H1 (cell line): ENCODE results near the gene FLT3. TPM values are rescaled to one million over a fixed set of nuclear protein-coding genes. Genes with fewer than 3 reads are reported as not detected.

Experiments used
- CTCF ChIA-PET: fragments of 300-600 bp; sonication (Branson Sonifier 250); formaldehyde crosslinking; loops from one replicate; lab custom pipeline; 2021; ENCODE audit not compliant: partially characterized antibody; lab: Charles Lee
- POLR2A ChIA-PET: fragments of 300-600 bp; sonication (Branson Sonifier 250); formaldehyde crosslinking; loops from one replicate; lab custom pipeline; 2021; ENCODE audit warnings: inconsistent platforms; ENCODE audit not compliant: partially characterized antibody; lab: Charles Lee
- DNase-seq, 2 experiments: peaks; one replicate each; pipeline versions ENCODE4 v3.0.0 to v3.0.0-alpha.2; 2010 to 2022; ENCODE audit warnings: low spot score in 2 of 2, low read depth in 1 of 2, mixed read lengths in 1 of 2
- FAIRE-seq: peaks from 2 replicates; lab custom pipeline; 2011; peaks lifted over from hg19 to GRCh38; lab: Jason Lieb, UNC
- H2AFZ ChIP-seq: 2 replicates; pipeline ENCODE4 v1.8.1; 2012; ENCODE audit warnings: low read length, inconsistent platforms
- H2AK5ac ChIP-seq: 2 replicates; pipeline ENCODE4 v1.6.1; 2013; ENCODE audit warnings: low read depth, low read length
- H2BK120ac ChIP-seq: replicated peaks from 2 replicates; pipeline ENCODE3; 2013; ENCODE audit warnings: low read depth, low read length, inconsistent platforms
- H2BK12ac ChIP-seq: 2 replicates; pipeline ENCODE4 v1.6.1; 2013; ENCODE audit warnings: low read depth, low read length
- H2BK15ac ChIP-seq: 2 replicates; pipeline ENCODE4 v1.6.1; 2013; ENCODE audit warnings: low read length
- H2BK20ac ChIP-seq: 2 replicates; pipeline ENCODE4 v1.6.1; 2013; ENCODE audit warnings: low read length
- H2BK5ac ChIP-seq: 2 replicates; pipeline ENCODE4 v1.6.1; 2013; ENCODE audit warnings: low read depth, low read length
- H3K14ac ChIP-seq: 2 replicates; pipeline ENCODE4 v1.6.1; 2013; ENCODE audit warnings: inconsistent platforms; ENCODE audit not compliant: insufficient read length
- H3K18ac ChIP-seq: 2 replicates; pipeline ENCODE4 v1.6.1; 2013; ENCODE audit warnings: low read length; ENCODE audit errors: extremely low read depth
- H3K23ac ChIP-seq: 2 replicates; pipeline ENCODE4 v1.6.1; 2013; ENCODE audit warnings: inconsistent platforms; ENCODE audit not compliant: insufficient read length
- H3K23me2 ChIP-seq: 2 replicates; pipeline ENCODE4 v1.6.1; 2013; ENCODE audit warnings: low read depth, low read length
- H3K27ac ChIP-seq: 2 replicates; pipeline ENCODE4 v1.6.1; 2011; ENCODE audit warnings: low read depth, low read length, inconsistent platforms
- H3K27me3 ChIP-seq, 4 experiments: replicated peaks in 1 of 4; 1 replicate in 1 of 4; 2 replicates in 3 of 4; pipeline versions ENCODE4 v1.6.1 to v1.8.1; 2011 to 2013; ENCODE audit warnings: low read length in 3 of 4, mild to moderate bottlenecking in 3 of 4, inconsistent platforms in 2 of 4, mixed read lengths in 2 of 4, moderate library complexity in 1 of 4; ENCODE audit not compliant: control insufficient read depth in 3 of 4, insufficient read depth in 3 of 4; ENCODE audit errors: extremely low read depth in 1 of 4
- H3K36me3 ChIP-seq, 4 experiments: 2 replicates each; pipeline versions ENCODE4 v1.6.1 to v1.8.1; 2011 to 2013; ENCODE audit warnings: mild to moderate bottlenecking in 4 of 4, low read length in 3 of 4, moderate library complexity in 2 of 4, control low read depth in 1 of 4, inconsistent platforms in 1 of 4; ENCODE audit not compliant: insufficient read depth in 4 of 4, control insufficient read depth in 2 of 4
- H3K4ac ChIP-seq: replicated peaks from 2 replicates; pipeline ENCODE3; 2013; ENCODE audit warnings: low read length, low read depth, mixed read lengths, inconsistent platforms; ENCODE audit not compliant: insufficient read length
- H3K4me1 ChIP-seq, 4 experiments: replicated peaks in 1 of 4; 1 replicate in 1 of 4; 2 replicates in 3 of 4; pipeline versions ENCODE4 v1.6.1 to v1.8.1; 2011 to 2013; ENCODE audit warnings: low read length in 3 of 4, inconsistent platforms in 2 of 4, mixed read lengths in 1 of 4; ENCODE audit not compliant: insufficient read depth in 4 of 4, control insufficient read depth in 3 of 4
- H3K4me2 ChIP-seq, 2 experiments: 2 replicates each; pipeline versions ENCODE4 v1.6.1 to v1.8.1; 2011 to 2013; ENCODE audit warnings: low read depth in 2 of 2, low read length in 2 of 2, control low read depth in 1 of 2, inconsistent platforms in 1 of 2, mild to moderate bottlenecking in 1 of 2; ENCODE audit not compliant: insufficient read depth in 1 of 2
- H3K4me3 ChIP-seq, 4 experiments: fragments of 200-600, 300-600 bp in 1 of 4; sonication (generic), shearing (Covaris generic), sonication (Bioruptor Twin) in 1 of 4; 2 replicates each; pipeline versions ENCODE4 v1.5.1 to v1.8.1; 2011 to 2016; ENCODE audit warnings: low read length in 4 of 4, low read depth in 3 of 4, control low read depth in 2 of 4, inconsistent platforms in 2 of 4, mild to moderate bottlenecking in 2 of 4, mixed read lengths in 1 of 4, moderate library complexity in 1 of 4; ENCODE audit not compliant: insufficient read depth in 2 of 4; ENCODE audit errors: extremely low read depth in 1 of 4
- H3K56ac ChIP-seq: replicated peaks from 2 replicates; pipeline ENCODE3; 2013; ENCODE audit warnings: low read depth, mild to moderate bottlenecking, mixed read lengths, low read length, inconsistent platforms; ENCODE audit not compliant: insufficient read length
- H3K79me1 ChIP-seq: 2 replicates; pipeline ENCODE4 v1.6.1; 2013; ENCODE audit warnings: low read depth, low read length, control low read depth
- H3K79me2 ChIP-seq, 2 experiments: 2 replicates each; pipeline versions ENCODE4 v1.6.1 to v1.8.1; 2012 to 2013; ENCODE audit warnings: low read length in 2 of 2, mild to moderate bottlenecking in 2 of 2, inconsistent platforms in 1 of 2; ENCODE audit not compliant: insufficient read depth in 2 of 2, control insufficient read depth in 1 of 2
- H3K9ac ChIP-seq, 4 experiments: replicated peaks in 1 of 4; 1 replicate in 1 of 4; 2 replicates in 3 of 4; pipeline versions ENCODE4 v1.6.1 to v1.8.1; 2011 to 2013; ENCODE audit warnings: low read depth in 3 of 4, low read length in 3 of 4, control low read depth in 2 of 4, mild to moderate bottlenecking in 2 of 4, moderate library complexity in 2 of 4, inconsistent platforms in 1 of 4; ENCODE audit errors: extremely low read depth in 1 of 4
- H3K9me3 ChIP-seq, 2 experiments: 2 replicates each; pipeline versions ENCODE4 v1.6.1 to v1.8.1; 2012 to 2013; ENCODE audit warnings: mild to moderate bottlenecking in 2 of 2, moderate library complexity in 2 of 2, control low read depth in 1 of 2, inconsistent platforms in 1 of 2, low read depth in 1 of 2, low read length in 1 of 2, mixed read lengths in 1 of 2; ENCODE audit not compliant: insufficient read depth in 2 of 2
- H4K20me1 ChIP-seq, 2 experiments: replicated peaks in 1 of 2; 2 replicates each; pipeline versions ENCODE3 to v1.8.1; 2011 to 2013; ENCODE audit warnings: inconsistent platforms in 2 of 2, low read length in 2 of 2, mild to moderate bottlenecking in 1 of 2; ENCODE audit not compliant: insufficient read depth in 2 of 2, control insufficient read depth in 1 of 2
- H4K5ac ChIP-seq: 2 replicates; pipeline ENCODE4 v1.6.1; 2013; ENCODE audit warnings: low read length, low read depth, mixed read lengths, inconsistent platforms; ENCODE audit not compliant: insufficient read length
- H4K8ac ChIP-seq: 2 replicates; pipeline ENCODE4 v1.8.0; 2013; ENCODE audit warnings: mild to moderate bottlenecking, moderate library complexity, low read length, inconsistent platforms; ENCODE audit not compliant: insufficient read depth; ENCODE audit errors: extremely low read depth
- H4K91ac ChIP-seq: replicated peaks from 2 replicates; pipeline ENCODE3; 2013; ENCODE audit warnings: low read length, mixed read lengths, inconsistent platforms; ENCODE audit not compliant: insufficient read length
- EZH2 ChIP-seq: fragments of 200-600 bp; sonication (generic); IDR thresholded peaks from 2 replicates; pipeline ENCODE4 v1.7.1; 2012; ENCODE audit warnings: low read depth, mild to moderate bottlenecking, moderate library complexity, low read length, inconsistent platforms; ENCODE audit not compliant: severe bottlenecking
- SIN3A ChIP-seq, 2 experiments: IDR thresholded peaks in 1 of 2; conservative IDR thresholded peaks in 1 of 2; 2 replicates each; pipeline ENCODE4 v1.6.1; 2011 to 2012; ENCODE audit warnings: low read length in 2 of 2, improper control_type of control experiment in 1 of 2, low read depth in 1 of 2, mild to moderate bottlenecking in 1 of 2
- SUZ12 ChIP-seq: fragments of 200-600 bp; sonication (generic); IDR thresholded peaks from 2 replicates; pipeline ENCODE4 v1.6.1; 2012; ENCODE audit warnings: mild to moderate bottlenecking, inconsistent platforms, low read length, moderate library complexity, mixed read lengths
- TAF1 ChIP-seq: IDR thresholded peaks from 2 replicates; pipeline ENCODE4 v1.6.1; 2011; ENCODE audit warnings: mild to moderate bottlenecking, low read depth, low read length
- TBP ChIP-seq: IDR thresholded peaks from 2 replicates; pipeline ENCODE4 v1.6.1; 2011; ENCODE audit warnings: low read depth, low read length, improper control_type of control experiment
- WGBS, 2 experiments: shearing (Covaris generic) in 1 of 2; methylation state at CpG; one replicate each; pipeline versions ENCODE4 v1.1.6 to v1.1.7; 2013 to 2015; ENCODE audit warnings: low lambda C conversion rate in 2 of 2, mixed read lengths in 2 of 2, inconsistent platforms in 1 of 2, low coverage in 1 of 2, missing lambda C conversion rate in 1 of 2; ENCODE audit not compliant: insufficient replicate concordance in 2 of 2, insufficient coverage in 1 of 2, insufficient read length in 1 of 2; ENCODE audit errors: extremely low coverage in 1 of 2, missing lambda C conversion rate in 1 of 2; 5-methylcytosine and 5-hydroxymethylcytosine counted together
- polyA plus RNA-seq, 7 experiments: library from polyadenylated mRNA; depleted of rRNA in 3 of 7; stranded (reverse) in 5 of 7; unstranded in 2 of 7; fragments of >200 nt in 5 of 7; fragments of 200-250 nt in 2 of 7; gene quantifications; 1 replicate in 5 of 7; 2 replicates in 1 of 7; 4 replicates in 1 of 7; pipeline versions ENCODE4 v1.2.1 to v1.2.3, GENCODE V29; 2011 to 2013; ENCODE audit warnings: missing spikeins in 2 of 7, mixed read lengths in 2 of 7
- total RNA-seq: library from RNA; stranded (reverse); fragmentation: NEBNext Ultra II Directional; extraction: Animal tissue kit (Norgen Biotek cat#: 25700); gene quantifications from 2 replicates; pipeline ENCODE4 v1.2.1, GENCODE V29; 2021

The FLT3 gene
- total and polyA plus RNA-seq, 2 of the 8 experiments (the other 6 are each of a cell fraction or from before 2014, with no cell fraction given) = 0.44 to 0.71 TPM

DNA sequence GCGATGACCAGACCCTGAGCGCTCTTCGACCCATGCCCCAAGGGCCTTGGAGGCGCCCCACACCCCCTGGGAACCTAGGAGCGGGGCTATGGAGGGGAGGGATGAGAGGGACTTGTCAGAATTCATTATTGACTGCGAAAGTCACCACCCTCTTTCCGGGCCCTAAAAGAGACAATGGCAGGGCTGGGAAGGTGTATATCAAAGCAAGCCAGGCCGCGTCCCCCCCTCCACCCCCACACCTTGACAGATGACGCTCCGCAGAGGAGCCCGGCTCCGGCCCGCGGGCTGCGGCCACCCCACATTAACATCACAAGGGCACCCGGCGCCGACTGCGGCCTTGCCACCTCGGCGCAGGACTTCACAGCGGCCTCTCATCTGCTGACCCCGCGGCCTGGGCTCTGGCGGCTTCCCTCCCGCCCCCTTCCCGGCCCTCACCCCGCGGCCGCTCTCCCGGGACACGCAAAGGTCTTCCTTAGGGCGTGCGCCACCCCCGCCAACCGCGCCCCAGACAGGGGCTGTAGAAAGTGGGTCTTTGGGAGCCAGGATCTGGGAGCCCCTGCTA, 133.7 kb downstream of the FLT3 start:
- H3K27me3 ChIP-seq = peaks cover 93 to 100% (median 97%) of the 10 kb centered on the region in 4 experiments
- peaks cover 0 to 12% (median 0%) of the 10 kb centered on the region in 4 experiments; a peak in 1 of 8 replicates for H3K36me3 ChIP-seq
- no peaks in the 10 kb centered on the region for H3K79me1 ChIP-seq
- H3K4me1 ChIP-seq = peaks cover 11 to 60% (median 40%) of the 10 kb centered on the region in 4 experiments
- H2BK15ac ChIP-seq = no peak overlapping the region
- H2BK12ac ChIP-seq = no peak overlapping the region
- no peaks in the 10 kb centered on the region for H3K79me2 ChIP-seq
- CTCF ChIA-PET = interaction anchor here (1.5 to 19.7 kb wide), 5 partner anchors 12 to 145 kb away, joined by 3 to 283 read pairs (median 49); partner anchors contain the start of genes CDX2 and URAD
- H2BK20ac ChIP-seq = no peak overlapping the region
- no peak overlapping the region for H4K5ac ChIP-seq
- WGBS, 2 experiments = 1% methylated on average over 12 of the region's 38 CpGs; no CpG with 5 or more reads in 1 of the 2 experiments
- peak overlapping the region in 1 of 4 experiments; percentile 29; a peak in 2 of 8 replicates for H3K4me3 ChIP-seq
- POLR2A ChIA-PET = interaction anchor here (5.6 kb wide), 1 partner anchor 12 kb away, joined by 31 read pairs; no protein-coding TSS in a partner anchor
- TF ChIP-seq TAF1 (no peak), TBP (no peak), EZH2 (peak; percentile 70), SUZ12 (peak; percentile 18), SIN3A (conservative IDR thresholded peaks at IDR 0.05 in 1 of 2, IDR thresholded peaks at IDR 0.05 in 1 of 2; ENCODE audit: low read depth in 1 of 2, low read length in 2 of 2) (0 out of 4 replicates have a peak, but pooled peaks of 1 of the 2 experiments have one; percentile 33)
- no peak overlapping the region for H2BK120ac ChIP-seq
- no peak overlapping the region for H4K91ac ChIP-seq
- H3K18ac ChIP-seq = no peak overlapping the region; the same call in 1 of the 2 replicates
- peak in 1 of 2 experiments; percentile 80 for DNase-seq
- H2BK5ac ChIP-seq = no peak overlapping the region; the same call in 1 of the 2 replicates
- FAIRE-seq = no peak
- no peaks in the 10 kb centered on the region for H3K9me3 ChIP-seq
- H2AK5ac ChIP-seq = no peak overlapping the region
- no peak overlapping the region for H3K27ac ChIP-seq
- H4K20me1 ChIP-seq = peaks cover 28 to 45% of the 10 kb centered on the region in 2 experiments
- no peak overlapping the region for H3K23ac ChIP-seq
- H3K56ac ChIP-seq = no peak overlapping the region
- no peak overlapping the region for H3K14ac ChIP-seq
- peak overlapping the region; percentile 10 to 53; a peak in 3 of 4 replicates for H3K4me2 ChIP-seq
- peaks cover 5% of the 10 kb centered on the region; the same call in 1 of the 2 replicates for H3K23me2 ChIP-seq
- H3K4ac ChIP-seq = no peak overlapping the region
- H4K8ac ChIP-seq = no peak overlapping the region
- H3K9ac ChIP-seq = no peak overlapping the region
- H2AFZ ChIP-seq = no peak overlapping the region
